Stimulated activated CD4-positive, alpha-beta T cell treated with anti-CD3 and anti-CD28 coated beads, Interleukin-1b, Interleukin-23, amount 100 ng/mL, for 24 hours (primary cell): ENCODE measurements around the gene HSD17B12.
A peak's percentile ranks its signal among the peaks of the same experiment; 100 is the strongest.

Experiments used
- DNase-seq, 4 experiments: peaks; one replicate each; pipeline ENCODE4 v3.0.0-alpha.2; 2020; ENCODE audit warnings: low read depth in 4 of 4, low spot score in 1 of 4

The HSD17B12 gene

DNA sequence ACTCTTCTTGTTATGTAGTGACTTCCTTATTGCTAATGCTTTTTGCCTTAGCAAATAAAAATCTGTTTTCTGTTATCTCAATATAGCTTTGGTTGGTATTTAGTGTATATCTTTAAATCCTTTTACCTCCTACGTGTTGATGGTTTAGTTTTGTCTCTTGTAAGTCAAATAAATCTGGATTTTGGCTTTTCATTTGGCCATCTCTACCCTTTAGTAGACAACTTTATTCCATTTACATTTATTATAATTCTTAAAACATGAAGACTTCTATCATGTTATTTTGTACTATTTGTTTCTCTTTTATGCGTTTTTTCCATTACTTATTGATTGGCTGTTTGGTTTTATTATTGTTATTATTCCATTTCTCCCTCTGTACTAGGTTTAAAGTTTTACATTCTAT is 180.6 kb downstream of the HSD17B12 start:
- DNase-seq = no peak

DNA sequence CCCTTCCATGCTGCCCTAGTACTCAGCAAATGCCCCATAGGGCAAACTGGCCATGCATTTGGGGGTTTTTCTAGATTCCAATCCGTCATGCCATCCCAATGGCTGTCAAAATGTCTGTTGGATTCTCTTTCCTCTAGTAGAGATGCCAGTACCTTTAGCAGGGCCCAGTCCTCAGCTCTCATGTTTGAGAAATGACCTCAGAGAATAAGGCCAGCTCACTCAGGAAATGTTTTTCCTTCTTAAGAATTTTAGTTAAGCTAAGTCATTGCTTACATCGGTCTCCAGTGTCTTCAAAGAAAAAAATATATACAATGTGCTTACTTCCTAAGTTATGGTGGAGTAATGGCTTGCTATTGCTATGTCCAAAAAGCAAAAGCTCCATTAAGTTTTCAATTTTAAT is 186.0 kb downstream of the HSD17B12 start:
- no peak for DNase-seq

DNA sequence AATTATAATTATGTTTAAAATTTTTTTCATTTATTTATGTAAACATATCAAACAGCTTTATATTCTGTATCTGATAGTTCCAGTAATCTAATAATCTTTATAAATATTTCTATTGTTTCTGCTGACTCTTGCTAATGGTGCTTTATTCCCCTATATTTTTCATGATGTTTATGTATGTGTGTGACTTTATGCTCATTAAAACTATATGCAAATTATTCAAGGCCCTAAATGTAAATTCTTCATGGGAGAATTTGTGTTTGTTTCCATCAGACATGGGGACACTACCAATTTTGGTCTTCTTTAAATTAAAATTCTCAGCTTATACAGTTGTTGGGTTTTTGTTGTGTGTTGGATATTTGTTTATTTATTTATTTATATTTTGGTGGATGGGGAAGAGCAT is 186.4 kb downstream of the HSD17B12 start:
- no peak for DNase-seq

DNA sequence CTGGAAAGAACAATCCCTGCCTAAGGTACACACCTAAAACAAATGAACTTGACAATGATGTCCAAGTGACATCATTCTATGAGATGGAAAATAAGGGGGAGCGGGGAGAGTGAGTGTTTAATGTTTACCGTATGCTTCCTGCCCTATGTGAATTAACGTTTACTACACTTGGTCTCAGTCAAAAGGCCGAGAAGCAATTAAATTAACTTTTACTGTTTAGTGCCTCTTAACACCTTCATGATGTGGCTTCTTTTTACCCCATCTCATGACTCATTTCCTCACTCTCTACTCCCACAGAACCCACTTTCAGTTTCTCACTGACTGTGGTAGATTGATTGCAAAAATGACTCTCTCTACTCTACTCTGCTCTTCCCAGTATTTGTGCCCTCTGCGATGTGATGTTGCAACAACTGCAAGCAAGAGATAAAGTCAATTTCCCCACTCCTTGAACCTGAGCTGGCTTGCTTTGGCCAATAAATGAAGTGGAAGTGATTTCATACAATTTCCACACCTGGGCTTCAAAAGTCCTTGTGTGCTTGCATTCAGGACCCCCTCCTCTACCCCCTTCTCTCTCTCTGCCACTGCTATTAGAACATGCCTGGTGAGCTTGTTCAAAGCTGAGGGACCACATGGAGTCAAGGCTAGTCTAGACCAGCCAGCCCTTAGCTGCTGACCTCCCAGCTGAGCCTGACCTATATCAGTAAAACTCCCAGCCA is 188.5 kb downstream of the HSD17B12 start:
- DNase-seq = peak in 2 of 4 experiments; percentile 12 to 20

DNA sequence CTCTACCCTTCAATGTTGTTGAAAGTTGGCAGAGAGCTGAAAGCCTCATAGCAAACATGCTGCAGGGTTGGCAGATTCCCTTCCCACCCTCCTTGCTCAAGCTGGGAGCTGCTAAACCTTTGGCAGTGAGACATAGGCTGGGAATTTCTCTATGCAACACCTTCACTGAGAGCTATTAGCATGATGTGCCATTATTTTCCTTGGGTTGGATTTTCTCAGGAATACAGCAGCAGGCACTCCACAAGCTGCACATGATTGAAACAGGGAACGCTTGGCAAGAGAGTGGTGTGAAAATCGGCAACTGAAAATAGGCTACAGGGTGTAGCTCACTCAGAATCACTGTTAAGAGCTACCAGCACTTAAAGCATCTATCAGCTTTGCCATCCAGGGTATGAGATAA is 190.5 kb downstream of the HSD17B12 start:
- DNase-seq = no peak

DNA sequence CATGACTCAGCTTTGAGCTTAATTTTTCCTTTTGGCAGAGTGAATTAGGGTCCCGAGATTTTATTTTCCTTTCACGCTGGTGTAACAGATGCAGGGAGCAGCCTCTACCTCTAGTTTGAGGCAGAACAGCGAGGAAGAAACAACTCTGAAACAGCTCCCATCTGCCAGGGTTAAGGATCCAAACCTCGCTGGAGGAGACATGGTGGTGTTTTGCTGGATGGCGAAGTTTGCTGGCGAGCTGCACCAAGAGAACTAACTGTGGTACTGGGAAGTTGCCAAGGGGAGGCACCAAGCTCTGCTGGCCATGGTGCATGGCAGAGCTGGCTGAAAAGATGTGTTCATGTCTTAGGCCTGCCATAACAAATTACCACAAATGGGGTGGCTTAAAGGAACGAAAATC is 192.5 kb downstream of the HSD17B12 start:
- no peak for DNase-seq

DNA sequence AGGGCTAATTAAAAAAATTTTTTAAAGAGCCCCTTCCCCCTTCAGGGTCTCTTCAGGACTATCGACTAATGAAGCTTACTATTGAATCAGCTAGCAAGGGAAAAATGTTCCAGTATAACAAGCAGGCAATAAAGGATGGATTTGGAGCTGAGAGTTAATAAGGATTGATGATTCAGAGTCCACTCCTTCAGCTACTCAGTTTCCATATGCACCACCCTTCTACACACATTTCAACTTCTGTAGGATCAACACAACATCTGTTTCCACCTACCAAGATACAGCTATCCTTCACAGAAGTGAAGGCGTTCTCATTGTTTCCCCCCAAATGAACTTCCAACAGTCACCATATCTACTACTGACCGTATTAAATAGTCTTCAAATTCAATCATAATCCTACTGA is 193.5 kb downstream of the HSD17B12 start:
- DNase-seq = no peak

DNA sequence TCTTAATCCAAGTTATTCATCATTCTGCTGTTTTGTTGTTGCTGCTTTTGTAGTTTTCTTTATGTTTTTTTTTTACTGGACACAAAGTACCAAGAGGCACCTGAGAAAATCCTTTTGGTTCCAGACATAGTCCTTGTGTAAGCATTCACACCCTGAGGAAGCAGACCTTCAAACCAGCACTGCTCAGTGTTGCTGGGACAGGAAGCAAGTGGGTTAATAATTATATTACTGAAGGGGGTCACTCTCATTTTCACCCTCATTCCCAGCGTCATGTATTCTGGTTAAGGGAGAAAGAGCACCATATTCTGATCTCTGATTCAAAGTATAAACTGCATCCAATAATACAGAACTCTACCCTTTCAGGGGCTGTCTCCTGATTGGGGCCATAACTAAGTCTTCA is 194.2 kb downstream of the HSD17B12 start:
- DNase-seq = no peak

DNA sequence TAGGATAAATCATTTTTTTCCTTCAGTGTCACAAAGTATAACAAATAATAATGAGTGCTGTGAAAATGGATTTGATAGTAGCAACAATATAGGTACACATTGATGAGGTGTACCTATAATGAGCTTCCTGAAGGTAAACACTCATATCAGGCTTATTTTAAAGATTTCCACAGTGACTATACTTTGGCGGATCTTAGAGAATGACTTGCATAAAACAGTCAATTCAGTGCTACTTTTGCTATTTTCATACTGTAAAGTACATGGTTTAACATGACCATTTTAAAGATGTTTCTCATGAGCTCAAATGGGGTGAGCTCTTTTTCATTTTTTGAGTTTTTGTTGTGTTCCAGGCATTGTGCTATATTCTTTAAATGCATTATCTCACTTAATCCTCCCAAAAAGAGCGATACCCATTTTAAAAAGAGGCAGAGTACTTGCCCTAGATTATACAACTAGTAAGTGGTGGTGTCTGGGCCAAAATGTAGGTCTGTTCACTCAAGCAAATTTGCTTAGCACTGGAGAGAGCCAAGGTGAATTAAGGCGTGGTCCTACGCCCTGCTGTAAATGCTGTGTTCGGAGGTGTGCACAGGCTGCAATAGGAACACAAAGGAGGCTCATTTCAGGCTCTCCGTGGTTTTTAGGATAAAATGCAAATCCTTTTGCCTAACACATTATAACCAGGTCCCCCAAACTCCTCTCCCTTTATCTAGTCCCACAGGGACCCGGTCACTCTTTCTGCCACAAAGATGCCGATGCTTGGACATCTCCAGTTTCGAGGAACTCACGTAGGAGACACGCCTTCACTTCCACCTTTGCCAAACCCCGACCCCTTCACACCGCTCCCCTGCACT is 199.5 kb downstream of the HSD17B12 start:
- no peak for DNase-seq

DNA sequence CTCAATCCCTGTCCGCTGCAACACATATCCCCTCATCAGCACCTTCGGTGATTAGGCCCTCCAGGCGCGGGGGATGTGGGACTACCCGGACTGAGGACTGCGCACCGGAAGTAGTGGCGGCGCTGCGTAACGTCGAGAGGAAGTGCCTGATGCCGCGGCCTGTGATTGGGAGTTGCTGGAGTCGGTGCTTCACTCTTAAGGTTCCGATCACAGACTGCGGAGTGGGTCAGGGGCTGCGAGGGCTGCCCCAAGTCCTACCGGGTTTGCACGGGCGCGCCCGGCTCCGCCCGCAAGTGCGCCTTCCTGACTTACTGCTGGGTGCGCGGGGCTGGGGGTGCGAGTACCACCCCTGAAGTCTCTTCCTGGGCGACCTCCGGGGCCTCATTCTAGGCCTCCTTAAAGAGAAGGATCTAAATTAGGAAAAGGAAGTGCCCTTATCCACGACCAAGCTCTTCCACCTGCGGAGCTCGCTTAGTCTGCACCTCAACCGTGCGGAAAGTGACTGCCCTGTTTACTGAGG is 200.2 kb downstream of the HSD17B12 start, which contains the start of gene ALKBH3:
ALKBH3 (plus strand) TSS at position 192 of the 520 bp plus-strand sequence. CDS start 1,822 bp downstream, outside the sequence.
- DNase-seq = peak; percentile 82 to 87 (median 84)

DNA sequence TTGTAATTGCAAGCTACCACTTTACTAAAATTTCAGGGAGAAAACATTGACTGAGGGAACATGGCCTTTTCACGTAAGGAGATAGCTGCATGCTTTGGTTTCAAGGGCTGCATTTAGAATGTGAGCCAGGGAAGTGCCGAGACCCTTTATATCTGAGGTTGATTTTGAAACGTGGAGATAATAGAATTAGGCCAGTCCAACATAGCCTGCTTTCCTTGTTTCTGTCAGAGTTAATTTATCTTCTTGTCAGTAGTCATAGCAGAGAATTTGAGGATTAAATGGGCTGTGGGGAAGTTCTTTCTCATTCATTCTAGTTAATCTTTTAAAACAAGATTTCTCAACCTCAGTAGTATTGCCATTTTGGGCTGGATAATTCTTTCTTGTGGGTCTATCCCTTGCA is 212.3 kb downstream of the HSD17B12 start:
- no peak for DNase-seq

DNA sequence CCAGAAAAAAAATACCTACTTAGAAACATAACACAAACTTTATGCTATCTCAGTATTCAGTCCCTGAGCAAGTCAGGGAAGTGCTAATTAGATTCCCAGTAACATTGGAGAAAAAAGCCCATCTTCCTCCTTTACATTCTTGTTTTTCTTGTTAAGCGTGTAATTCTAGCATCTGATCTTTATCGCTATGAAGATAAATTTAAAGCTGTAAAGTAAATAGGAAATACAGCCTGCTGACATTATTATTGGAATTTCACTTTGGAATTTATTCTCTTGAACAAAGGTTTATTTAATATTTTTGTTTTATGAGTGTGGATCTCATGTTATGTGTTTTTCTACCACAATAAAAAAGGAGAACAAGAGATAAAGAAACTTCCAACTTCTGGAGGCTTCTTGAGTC is 214.0 kb downstream of the HSD17B12 start:
- DNase-seq = no peak

DNA sequence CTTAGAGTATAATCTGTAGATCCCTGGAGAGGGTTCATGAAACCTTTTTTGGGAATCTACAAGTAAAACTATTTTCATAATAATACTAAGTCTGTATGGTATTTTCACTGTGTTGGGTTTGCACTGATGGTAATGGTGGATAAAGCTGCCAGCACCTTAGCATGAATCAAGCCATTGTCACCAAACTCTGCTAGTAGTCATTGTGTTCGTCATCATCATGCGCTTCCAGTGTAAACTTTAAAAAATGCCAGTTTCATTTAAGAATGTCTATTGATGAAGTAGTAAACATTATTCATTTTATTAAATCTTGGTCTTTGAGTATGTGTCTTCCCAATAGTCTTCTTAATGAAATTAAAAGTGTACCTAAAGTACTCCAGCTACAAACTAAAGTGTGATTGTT is 215.1 kb downstream of the HSD17B12 start:
- DNase-seq = no peak

DNA sequence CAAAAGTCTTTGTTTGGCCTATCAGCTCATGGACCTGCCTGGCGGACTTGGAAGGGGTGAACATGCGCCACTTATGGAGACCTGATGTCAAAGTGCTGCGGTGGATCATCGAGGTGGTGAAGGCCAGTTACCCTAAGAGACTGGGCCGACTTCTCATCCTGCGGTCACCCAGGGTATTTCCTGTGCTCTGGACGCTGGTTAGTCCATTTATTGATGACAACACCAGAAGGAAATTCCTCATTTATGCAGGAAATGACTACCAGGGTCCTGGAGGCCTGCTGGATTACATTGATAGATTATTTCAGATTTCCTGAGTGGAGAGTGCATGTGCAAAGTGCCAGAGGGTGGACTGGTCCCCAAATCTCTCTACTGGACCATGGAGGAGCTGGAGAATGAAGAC is 218.0 kb downstream of the HSD17B12 start:
- DNase-seq = no peak

DNA sequence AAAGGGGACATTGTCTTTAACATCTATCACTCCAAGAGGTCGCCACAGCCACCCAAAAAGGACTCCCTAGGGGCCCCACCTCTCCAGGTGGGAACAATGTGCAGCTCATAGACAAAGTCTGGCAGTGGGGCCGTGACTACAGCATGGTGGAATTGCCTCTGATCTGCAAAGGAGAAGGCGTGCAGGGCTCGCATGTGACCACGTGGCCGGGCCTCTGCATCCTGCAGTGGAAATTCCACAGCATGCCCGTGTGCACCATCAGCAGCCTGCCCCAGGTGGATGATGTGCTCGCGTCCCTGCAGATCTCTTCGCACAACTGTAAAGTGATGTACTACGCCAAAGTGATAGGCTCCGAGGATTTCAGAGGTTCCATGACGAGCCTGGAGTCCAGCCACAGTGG is 218.6 kb downstream of the HSD17B12 start:
- DNase-seq = no peak

DNA sequence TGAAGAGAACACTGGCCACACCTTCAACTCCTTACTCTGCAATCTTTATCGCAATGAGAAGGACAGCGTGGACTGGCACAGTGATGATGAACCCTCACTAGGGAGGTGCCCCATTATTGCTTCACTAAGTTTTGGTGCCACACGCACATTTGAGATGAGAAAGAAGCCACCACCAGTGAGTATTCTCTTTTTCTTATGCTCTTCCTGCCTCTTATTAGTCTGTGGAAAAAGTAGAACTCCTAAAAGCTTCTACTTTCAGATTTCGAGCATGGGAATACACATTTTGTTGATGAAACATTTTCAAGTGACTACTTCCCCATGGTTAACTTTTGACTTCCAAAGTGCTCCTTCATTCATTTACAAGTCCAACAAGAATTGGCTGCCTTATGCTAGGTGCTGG is 221.0 kb downstream of the HSD17B12 start:
- DNase-seq = no peak

DNA sequence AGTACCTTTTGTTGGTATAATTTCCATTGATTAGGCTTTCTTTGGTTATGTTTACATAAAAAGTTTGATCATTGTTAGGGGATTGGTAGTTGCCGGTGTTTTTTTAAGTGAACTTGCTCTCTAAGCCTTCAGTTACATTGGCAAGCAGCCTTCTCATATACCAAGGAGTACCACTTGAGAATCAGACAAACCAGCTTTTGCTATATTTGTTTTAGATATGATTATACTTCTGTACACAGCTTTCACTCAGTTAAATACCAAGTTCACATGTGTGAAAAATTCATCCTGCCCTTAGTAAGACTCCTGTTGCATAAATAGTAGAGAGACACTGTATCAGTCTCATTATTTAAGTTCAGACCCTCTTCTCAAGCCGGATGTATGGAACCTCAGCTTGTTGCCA is 222.5 kb downstream of the HSD17B12 start:
- no peak for DNase-seq

DNA sequence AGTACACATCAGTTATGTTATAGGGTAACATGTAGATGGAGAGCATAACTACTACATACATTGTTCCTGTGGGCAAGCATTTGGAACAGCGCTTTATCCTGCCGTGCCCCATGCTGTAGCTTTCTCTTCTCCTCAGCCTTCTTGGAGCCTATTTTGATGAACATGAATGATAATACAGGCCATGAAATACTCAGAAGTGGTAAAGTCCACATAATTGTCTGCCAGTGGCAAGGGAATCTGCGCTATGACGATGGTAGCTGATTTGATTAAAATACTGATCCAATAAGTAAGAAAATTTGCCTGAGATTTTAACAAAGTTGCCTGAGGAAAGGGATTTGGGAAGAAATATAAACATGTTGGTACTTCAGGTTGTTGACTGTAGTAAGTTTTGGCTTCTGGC is 223.4 kb downstream of the HSD17B12 start:
- no peak for DNase-seq

DNA sequence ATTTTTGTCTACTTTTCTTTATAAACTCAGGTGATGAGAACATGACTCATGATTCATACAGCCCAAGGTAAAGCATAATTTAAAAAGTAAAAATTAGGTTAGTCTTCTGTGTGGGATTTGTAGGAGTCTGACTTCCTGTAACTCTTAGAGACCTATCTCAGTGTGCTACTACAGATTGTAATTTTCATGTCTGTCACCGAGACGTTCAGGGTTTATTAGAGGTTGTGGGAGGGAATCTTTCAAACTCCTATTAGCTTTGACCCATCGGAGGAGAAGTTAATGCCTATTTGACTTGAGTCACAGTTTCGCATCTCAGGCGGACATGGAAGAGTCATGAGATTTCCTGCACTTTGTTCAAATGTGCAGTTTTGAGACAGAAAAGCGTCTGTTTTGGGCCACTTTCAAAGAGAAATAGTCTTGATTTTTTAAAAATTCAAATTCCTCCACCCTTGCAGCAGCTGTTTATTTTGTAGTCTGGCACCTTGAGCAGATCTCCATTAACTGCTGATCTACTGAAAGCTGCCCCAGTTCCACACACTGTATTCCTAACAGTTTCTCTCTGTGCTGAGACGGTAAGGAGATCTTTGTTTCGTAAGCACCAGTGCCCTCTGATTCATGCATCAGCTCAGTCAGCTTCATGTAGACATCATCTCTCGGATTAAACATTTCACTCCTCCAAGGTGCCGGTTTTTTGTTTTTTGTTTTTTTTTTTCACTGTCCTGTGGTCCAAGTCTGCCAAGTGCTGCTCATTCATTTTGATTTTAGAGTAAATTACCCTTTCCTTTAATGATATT is 224.4 kb downstream of the HSD17B12 start:
- DNase-seq = no peak

DNA sequence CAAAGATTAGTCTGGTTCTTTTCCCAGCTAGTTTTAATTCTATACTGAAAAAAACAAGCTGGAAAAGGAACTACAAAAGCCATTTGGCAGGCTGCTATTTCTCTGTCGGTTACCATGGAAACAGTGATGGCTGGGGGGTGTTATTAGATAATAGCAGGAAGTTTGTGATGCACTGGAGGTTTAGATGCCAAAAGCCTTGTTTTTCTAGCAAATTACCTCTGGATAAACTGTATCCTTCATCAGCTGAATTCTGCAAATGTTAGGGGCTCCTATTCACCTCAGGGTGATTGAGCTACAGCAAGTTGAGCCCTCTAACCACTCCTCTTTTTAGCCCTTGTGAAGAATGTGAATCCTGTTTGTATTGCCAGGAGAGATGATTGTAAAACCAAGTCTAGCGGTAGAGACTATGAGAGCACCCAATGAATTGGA is 225.3 kb downstream of the HSD17B12 start:
- DNase-seq = no peak
